Gastrocnemius medialis (tissue), 4 donors: ENCODE data around the gene ADAMTS8. TPM values are rescaled to one million over a fixed set of nuclear protein-coding genes. Genes with fewer than 3 reads are reported as not detected.

Source experiments
- ATAC-seq, 2 donors: fragments of 150-250 bp; one replicate each; pipeline ENCODE4 v1.9.1; 2016
- DNase-seq, 2 donors: peaks; one replicate each; pipeline ENCODE4 v3.0.0-alpha.2; 2019
- H3K27ac ChIP-seq, 4 donors: fragments of 200-600 bp; sonication (generic); 1 replicate in 1 of 4; 2 replicates in 3 of 4; pipeline ENCODE4 v1.5.1; 2016 to 2018; ENCODE audit warnings: mild to moderate bottlenecking in 2 of 4, moderate library complexity in 1 of 4
- H3K27me3 ChIP-seq, 3 donors: fragments of 200-600 bp; sonication (generic) in 2 of 3; 1 replicate in 1 of 3; 2 replicates in 2 of 3; pipeline versions ENCODE4 v1.5.1 to v1.6.0; 2016 to 2019; ENCODE audit warnings: mild to moderate bottlenecking in 1 of 3, moderate library complexity in 1 of 3
- H3K36me3 ChIP-seq, 2 donors: fragments of 200-600 bp; sonication (generic) in 1 of 2; one replicate each; pipeline ENCODE4 v1.5.1; 2017 to 2018
- H3K4me1 ChIP-seq, 2 donors: fragments of 200-600 bp; sonication (generic) in 1 of 2; one replicate each; pipeline ENCODE4 v1.5.1; 2016 to 2017; ENCODE audit warnings: mild to moderate bottlenecking in 2 of 2
- H3K4me3 ChIP-seq, 4 donors: fragments of 200-600 bp; sonication (generic) in 3 of 4; 1 replicate in 1 of 4; 2 replicates in 3 of 4; pipeline ENCODE4 v1.5.1; 2016 to 2019; ENCODE audit warnings: mild to moderate bottlenecking in 2 of 4
- H3K9me3 ChIP-seq, 3 donors: fragments of 200-600 bp; sonication (generic) in 2 of 3; 1 replicate in 1 of 3; 2 replicates in 2 of 3; pipeline ENCODE4 v1.5.1; 2016 to 2019
- CTCF ChIP-seq, 5 experiments: fragments of 450-650 bp in 3 of 5; fragments of 200-600 bp in 2 of 5; sonication (generic) in 2 of 5; IDR thresholded peaks in 4 of 5; conservative IDR thresholded peaks in 1 of 5; 1 replicate in 4 of 5; 2 replicates in 1 of 5; pipeline ENCODE4 v1.5.1; 2016 to 2019; ENCODE audit warnings: antibody characterized with exemption in 5 of 5, mild to moderate bottlenecking in 3 of 5, moderate library complexity in 3 of 5
- POLR2A ChIP-seq, 2 donors: fragments of 450-650 bp; IDR thresholded peaks; one replicate each; pipeline ENCODE4 v1.6.1; 2017; ENCODE audit warnings: antibody characterized with exemption in 2 of 2, mild to moderate bottlenecking in 2 of 2, moderate library complexity in 2 of 2
- in situ Hi-C, 4 donors: fragments of 200-750 bp; cut with MboI; loops; one replicate each; pipeline versions ENCODE4 v1.15.0 to v1.8.0; 2017; ENCODE audit warnings: low sequenced_read_pairs in 4 of 4
- intact Hi-C: fragments of 100-400 bp; cut with DNase I; formaldehyde crosslinking; loops from one replicate; pipeline ENCODE4 v1.15.1; 2023; ENCODE audit warnings: low total_unique reads
- total RNA-seq, 4 donors: library from RNA; depleted of rRNA; stranded (reverse); fragments of >200 nt; gene quantifications; one replicate each; pipeline versions ENCODE4 v1.1.0 to v1.2.3, GENCODE V29; 2016

The ADAMTS8 gene
- total RNA-seq, 4 donors from 2014 or later, result 0.26 to 0.46 (median 0.29) TPM; not detected in 1

- intact Hi-C loops, result no loop called here
- ATAC-seq, result no peak
Observed at GRCh38 chr11:130476200-130476921, 48.0 kb upstream of the ADAMTS8 start.

GRCh38 chr11:130475426-130476053, 47.1 kb upstream of the ADAMTS8 start:
- TF ChIP-seq POLR2A (IDR thresholded peaks at IDR 0.05), result no peak
- no peak for TF ChIP-seq CTCF (IDR thresholded peaks at IDR 0.05 in 4 of 5, conservative IDR thresholded peaks at IDR 0.05 in 1 of 5)
- in situ Hi-C loops (no loop called here), intact Hi-C loops (no loop called here)
- Histone ChIP-seq H3K4me3 (no peak overlapping the region), H3K27me3 (no peaks in the 10 kb centered on the region), H3K27ac (no peak overlapping the region), H3K4me1 (peaks cover 8 to 14% of the 10 kb centered on the region in 2 donors), H3K36me3 (peaks cover 0 to 4% of the 10 kb centered on the region in 2 donors), H3K9me3 (no peaks in the 10 kb centered on the region)
- no peak for ATAC-seq
- DNase-seq, result no peak

More at GRCh38 chr11:130476200-130476921, 48.0 kb upstream of the ADAMTS8 start:
- peaks cover 8 to 16% of the 10 kb centered on the region in 2 donors for H3K4me1 ChIP-seq
- no peaks in the 10 kb centered on the region for H3K9me3 ChIP-seq
- no peak for DNase-seq
- H3K27ac ChIP-seq, result peak overlapping the region; percentile 51 to 76 (median 69)
- no peaks in the 10 kb centered on the region for H3K36me3 ChIP-seq
- H3K27me3 ChIP-seq, result no peaks in the 10 kb centered on the region
- no peak overlapping the region for H3K4me3 ChIP-seq
- TF ChIP-seq POLR2A (IDR thresholded peaks at IDR 0.05) (no peak), CTCF (IDR thresholded peaks at IDR 0.05 in 4 of 5, conservative IDR thresholded peaks at IDR 0.05 in 1 of 5) (no peak)
- in situ Hi-C loops, result no loop called here

DNA sequence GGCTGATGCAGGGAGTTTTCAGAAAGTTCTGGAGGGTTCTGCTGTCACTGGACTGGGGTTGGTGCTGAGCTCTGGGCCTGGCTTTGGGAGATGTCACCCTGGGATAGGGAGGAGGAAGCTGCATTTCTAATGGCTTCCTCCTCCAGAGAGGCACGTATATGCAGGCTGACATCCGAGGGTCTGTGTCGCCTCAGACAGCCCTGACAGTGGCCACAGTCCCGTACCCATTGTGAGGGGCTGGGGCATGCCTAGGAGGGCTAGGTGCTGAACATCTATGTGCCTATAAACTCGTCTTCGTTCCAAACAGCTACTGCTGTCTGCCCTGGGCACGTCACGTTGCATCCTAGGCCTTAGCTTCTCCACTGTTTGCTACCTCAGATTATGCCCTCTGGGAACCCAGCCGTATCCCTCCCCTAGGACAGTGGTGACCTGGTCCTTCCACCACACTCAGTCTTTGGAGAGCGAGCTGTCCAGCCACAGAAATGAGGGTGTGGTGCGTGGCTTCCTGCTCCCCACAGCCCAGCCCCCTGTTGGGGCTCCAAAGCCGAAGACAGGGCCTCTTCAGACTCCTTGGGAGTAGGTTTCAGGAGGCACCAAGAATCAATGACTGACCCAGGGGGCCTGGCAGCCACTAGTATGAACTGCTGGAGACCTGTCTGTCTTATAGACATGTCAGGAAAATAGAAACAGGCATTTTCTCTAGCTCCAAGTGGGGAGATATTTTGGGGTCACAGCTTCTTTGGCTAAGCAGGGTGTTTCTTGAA, 46.4 kb upstream of the ADAMTS8 start:
- intact Hi-C loops, result no loop called here
- TF ChIP-seq POLR2A (IDR thresholded peaks at IDR 0.05), result no peak
- no peak for TF ChIP-seq CTCF (IDR thresholded peaks at IDR 0.05 in 4 of 5, conservative IDR thresholded peaks at IDR 0.05 in 1 of 5)
- no peak overlapping the region for H3K27ac ChIP-seq
- DNase-seq, result no peak
- H3K36me3 ChIP-seq, result peaks cover 0 to 4% of the 10 kb centered on the region in 2 donors
- in situ Hi-C loops, result no loop called here
- no peaks in the 10 kb centered on the region for H3K27me3 ChIP-seq
- no peaks in the 10 kb centered on the region for H3K9me3 ChIP-seq
- H3K4me1 ChIP-seq, result peaks cover 8 to 12% of the 10 kb centered on the region in 2 donors
- no peak for ATAC-seq
- no peak overlapping the region for H3K4me3 ChIP-seq

GRCh38 chr11:130473795-130474377, 45.5 kb upstream of the ADAMTS8 start:
- ATAC-seq, result no peak
- Histone ChIP-seq H3K9me3 (no peaks in the 10 kb centered on the region), H3K27ac (no peak overlapping the region), H3K4me3 (no peak overlapping the region), H3K27me3 (no peaks in the 10 kb centered on the region), H3K4me1 (peaks cover 0 to 12% of the 10 kb centered on the region in 2 donors), H3K36me3 (peaks cover 0 to 4% of the 10 kb centered on the region in 2 donors)
- intact Hi-C loops (no loop called here), in situ Hi-C loops (no loop called here)
- TF ChIP-seq CTCF (IDR thresholded peaks at IDR 0.05 in 4 of 5, conservative IDR thresholded peaks at IDR 0.05 in 1 of 5) (no peak), POLR2A (IDR thresholded peaks at IDR 0.05) (no peak)
- no peak for DNase-seq
